GM18873 (cell line): ENCODE results near the gene SLC35G3.
"Not testable (repeated sequence)": the region's sequence is repeated elsewhere in the genome, so short reads cannot be mapped to it uniquely, and the experiment has no call there.

Experiments used
- ATAC-seq: cut with Tn5 transposase; IDR thresholded peaks from one replicate; pipeline ENCODE4 v1.9.1; 2021; ENCODE audit warnings: mild to moderate bottlenecking, moderate library complexity, moderate number of reproducible peaks; ENCODE audit not compliant: unreplicated experiment, low FRiP score

SLC35G3 gene

GRCh38 chr17:35194001-35194400 lies at the start of gene SLC35G3:
Gene SLC35G3, minus strand, starts transcription at chr17:35194393. Its CDS starts 86 bp downstream, at chr17:35194307.
- not testable (repeated sequence) for ATAC-seq

GRCh38 chr17:35243561-35244340 lies 49.6 kb upstream of the SLC35G3 start:
- ATAC-seq, result peak; percentile 7

- peak; percentile 54 for ATAC-seq
Observed at GRCh38 chr17:35242805-35243560, 48.8 kb upstream of the SLC35G3 start, which contains the start of gene SLFN5. Gene SLFN5, plus strand, starts transcription at chr17:35243072. Its CDS starts 15,619 bp downstream, at chr17:35258691.

- peak; percentile 29 for ATAC-seq
Observed at GRCh38 chr17:35242158-35242804, 48.1 kb upstream of the SLC35G3 start.

GRCh38 chr17:35241520-35241919 lies 47.3 kb upstream of the SLC35G3 start:
- no peak for ATAC-seq

GRCh38 chr17:35240861-35241260 lies 46.7 kb upstream of the SLC35G3 start:
- ATAC-seq, result no peak

- ATAC-seq, result no peak
Observed at GRCh38 chr17:35239823-35240222, 45.6 kb upstream of the SLC35G3 start.

- ATAC-seq, result no peak
Observed at GRCh38 chr17:35238821-35239220, 44.6 kb upstream of the SLC35G3 start.

- no peak for ATAC-seq
Observed at GRCh38 chr17:35236821-35237220, 42.6 kb upstream of the SLC35G3 start.

- ATAC-seq, result no peak
Observed at GRCh38 chr17:35235917-35236316, 41.7 kb upstream of the SLC35G3 start.

- no peak for ATAC-seq
Observed at GRCh38 chr17:35235289-35235688, 41.1 kb upstream of the SLC35G3 start.

- ATAC-seq, result not testable (repeated sequence)
Observed at GRCh38 chr17:35234315-35234714, 40.1 kb upstream of the SLC35G3 start.

- no peak for ATAC-seq
Observed at GRCh38 chr17:35229638-35230037, 35.4 kb upstream of the SLC35G3 start.

GRCh38 chr17:35227546-35227945 lies 33.4 kb upstream of the SLC35G3 start:
- no peak for ATAC-seq

GRCh38 chr17:35224436-35224835 lies 30.2 kb upstream of the SLC35G3 start:
- no peak for ATAC-seq

GRCh38 chr17:35222452-35222851 lies 28.3 kb upstream of the SLC35G3 start:
- no peak for ATAC-seq

- no peak for ATAC-seq
Observed at GRCh38 chr17:35218915-35219314, 24.7 kb upstream of the SLC35G3 start.

GRCh38 chr17:35217107-35217506 lies 22.9 kb upstream of the SLC35G3 start:
- ATAC-seq, result no peak

GRCh38 chr17:35214631-35215273 lies 20.6 kb upstream of the SLC35G3 start:
- no peak for ATAC-seq

GRCh38 chr17:35214192-35214591 lies 20.0 kb upstream of the SLC35G3 start:
- no peak for ATAC-seq
